MM.1S (cell line): ENCODE data around the gene STS.
A peak's percentile ranks its signal among the peaks of the same experiment; 100 is the strongest.

Experiments used
- DNase-seq: peaks from one replicate; pipeline ENCODE4 v3.0.0-alpha.2; 2015
- H2AFZ ChIP-seq: fragments of 300-600 bp; sonication (generic); 2 replicates; pipeline ENCODE4 v1.6.0; 2016; ENCODE audit warnings: antibody characterized with exemption, low read length
- H3F3A ChIP-seq: fragments of 300-600 bp; sonication (generic); 2 replicates; pipeline ENCODE4 v1.6.1; 2016; ENCODE audit warnings: mild to moderate bottlenecking, antibody characterized with exemption, low read length, moderate library complexity, mixed read lengths; ENCODE audit not compliant: insufficient read depth
- H3K27ac ChIP-seq: fragments of 300-600 bp; sonication (generic); 2 replicates; pipeline ENCODE4 v1.5.1; 2016; ENCODE audit warnings: mild to moderate bottlenecking, low read length
- H3K27me3 ChIP-seq: fragments of 300-600 bp; sonication (generic); replicated peaks from 2 replicates; pipeline ENCODE4 v1.6.0; 2016; ENCODE audit warnings: low read length; ENCODE audit not compliant: insufficient read depth
- H3K36me3 ChIP-seq: fragments of 300-600 bp; sonication (generic); replicated peaks from 2 replicates; pipeline ENCODE4 v1.6.1; 2016; ENCODE audit warnings: mild to moderate bottlenecking, low read length, mixed read lengths; ENCODE audit not compliant: insufficient read depth
- H3K4me1 ChIP-seq: fragments of 300-600 bp; sonication (generic); 2 replicates; pipeline ENCODE4 v1.6.1; 2016; ENCODE audit warnings: low read length, mixed read lengths
- H3K4me2 ChIP-seq: fragments of 300-600 bp; sonication (generic); 2 replicates; pipeline ENCODE4 v1.6.0; 2016; ENCODE audit warnings: low read depth, low read length
- H3K4me3 ChIP-seq: fragments of 300-600 bp; sonication (generic); 2 replicates; pipeline ENCODE4 v1.5.1; 2016; ENCODE audit warnings: low read length, mixed read lengths
- H3K79me2 ChIP-seq: fragments of 300-600 bp; sonication (generic); 2 replicates; pipeline ENCODE4 v1.6.1; 2016; ENCODE audit warnings: mixed run types, low read length, mixed read lengths
- H3K9ac ChIP-seq: fragments of 300-600 bp; sonication (generic); 2 replicates; pipeline ENCODE4 v1.6.1; 2016; ENCODE audit warnings: low read length, mixed read lengths
- H3K9me2 ChIP-seq: fragments of 300-600 bp; sonication (generic); replicated peaks from 2 replicates; pipeline ENCODE4 v1.6.1; 2016; ENCODE audit warnings: mild to moderate bottlenecking, low read length, mixed read lengths; ENCODE audit not compliant: insufficient read depth
- H3K9me3 ChIP-seq: fragments of 300-600 bp; sonication (generic); replicated peaks from 2 replicates; pipeline ENCODE4 v1.6.1; 2016; ENCODE audit warnings: mild to moderate bottlenecking, low read length, mixed read lengths; ENCODE audit not compliant: insufficient read depth
- H4K20me1 ChIP-seq: fragments of 300-600 bp; sonication (generic); 2 replicates; pipeline ENCODE4 v1.6.1; 2016; ENCODE audit warnings: mild to moderate bottlenecking, low read length, moderate library complexity, mixed read lengths; ENCODE audit not compliant: insufficient read depth
- EZH2 ChIP-seq: fragments of 300-600 bp; sonication (generic); optimal IDR thresholded peaks from 2 replicates; pipeline ENCODE3; 2017; ENCODE audit warnings: low read depth, mild to moderate bottlenecking, antibody characterized with exemption, low read length, mixed read lengths
- EZH2phosphoT487 ChIP-seq: fragments of 300-600 bp; sonication (generic); IDR thresholded peaks from 2 replicates; pipeline ENCODE4 v1.6.1; 2018; ENCODE audit warnings: antibody characterized with exemption, low read length
- TF ChIP-seq, protein P1 (sequence below): fragments of 300-600 bp; sonication (generic); IDR thresholded peaks from 2 replicates; pipeline ENCODE4 v1.5.1; 2016; ENCODE audit warnings: antibody characterized with exemption, low read length, mixed read lengths

STS gene, protein sequence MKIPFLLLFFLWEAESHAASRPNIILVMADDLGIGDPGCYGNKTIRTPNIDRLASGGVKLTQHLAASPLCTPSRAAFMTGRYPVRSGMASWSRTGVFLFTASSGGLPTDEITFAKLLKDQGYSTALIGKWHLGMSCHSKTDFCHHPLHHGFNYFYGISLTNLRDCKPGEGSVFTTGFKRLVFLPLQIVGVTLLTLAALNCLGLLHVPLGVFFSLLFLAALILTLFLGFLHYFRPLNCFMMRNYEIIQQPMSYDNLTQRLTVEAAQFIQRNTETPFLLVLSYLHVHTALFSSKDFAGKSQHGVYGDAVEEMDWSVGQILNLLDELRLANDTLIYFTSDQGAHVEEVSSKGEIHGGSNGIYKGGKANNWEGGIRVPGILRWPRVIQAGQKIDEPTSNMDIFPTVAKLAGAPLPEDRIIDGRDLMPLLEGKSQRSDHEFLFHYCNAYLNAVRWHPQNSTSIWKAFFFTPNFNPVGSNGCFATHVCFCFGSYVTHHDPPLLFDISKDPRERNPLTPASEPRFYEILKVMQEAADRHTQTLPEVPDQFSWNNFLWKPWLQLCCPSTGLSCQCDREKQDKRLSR

DNA sequence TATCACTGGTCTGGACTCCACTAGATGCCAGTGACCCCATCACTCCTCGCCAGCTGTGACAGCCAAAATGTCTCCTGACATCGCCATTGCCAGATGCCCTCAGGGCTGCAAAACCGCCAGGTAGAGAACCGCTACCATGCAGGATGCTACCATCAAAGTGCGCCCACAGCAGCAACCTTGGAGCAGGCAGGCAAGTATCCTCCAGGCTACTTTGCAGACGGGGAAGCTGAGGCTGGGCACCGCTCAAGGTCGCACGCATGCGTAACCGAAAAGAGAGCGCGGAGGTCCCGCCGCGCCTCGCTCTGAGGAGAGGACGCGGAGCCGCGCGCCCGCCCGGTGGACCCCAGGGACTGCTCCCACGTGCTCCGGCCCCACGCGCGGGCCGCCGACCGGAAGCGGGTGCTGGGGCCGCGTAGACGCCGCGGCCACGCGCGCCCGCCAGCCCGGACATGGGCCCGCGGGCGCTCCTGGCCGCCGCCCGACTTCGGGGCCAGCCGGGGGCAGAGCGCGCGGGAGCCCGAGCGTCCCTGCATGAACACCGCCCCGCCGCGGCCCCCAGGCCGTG lies at the start of gene STS:
Gene STS (plus strand): TSS at position 300 of the 565 bp plus-strand sequence. CDS start 105,488 bp downstream, outside the sequence.
- peak within 1 kb of the TSS; percentile 92 for H2AFZ ChIP-seq
- TF ChIP-seq, protein P1, sequence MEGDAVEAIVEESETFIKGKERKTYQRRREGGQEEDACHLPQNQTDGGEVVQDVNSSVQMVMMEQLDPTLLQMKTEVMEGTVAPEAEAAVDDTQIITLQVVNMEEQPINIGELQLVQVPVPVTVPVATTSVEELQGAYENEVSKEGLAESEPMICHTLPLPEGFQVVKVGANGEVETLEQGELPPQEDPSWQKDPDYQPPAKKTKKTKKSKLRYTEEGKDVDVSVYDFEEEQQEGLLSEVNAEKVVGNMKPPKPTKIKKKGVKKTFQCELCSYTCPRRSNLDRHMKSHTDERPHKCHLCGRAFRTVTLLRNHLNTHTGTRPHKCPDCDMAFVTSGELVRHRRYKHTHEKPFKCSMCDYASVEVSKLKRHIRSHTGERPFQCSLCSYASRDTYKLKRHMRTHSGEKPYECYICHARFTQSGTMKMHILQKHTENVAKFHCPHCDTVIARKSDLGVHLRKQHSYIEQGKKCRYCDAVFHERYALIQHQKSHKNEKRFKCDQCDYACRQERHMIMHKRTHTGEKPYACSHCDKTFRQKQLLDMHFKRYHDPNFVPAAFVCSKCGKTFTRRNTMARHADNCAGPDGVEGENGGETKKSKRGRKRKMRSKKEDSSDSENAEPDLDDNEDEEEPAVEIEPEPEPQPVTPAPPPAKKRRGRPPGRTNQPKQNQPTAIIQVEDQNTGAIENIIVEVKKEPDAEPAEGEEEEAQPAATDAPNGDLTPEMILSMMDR: no peak
- TF ChIP-seq EZH2phosphoT487: no peak
- no peak for TF ChIP-seq EZH2
- peak within 1 kb of the TSS; percentile 84 for H3K9ac ChIP-seq
- H3K79me2 ChIP-seq: peaks cover 36% of the 10 kb centered on the region
- peak within 1 kb of the TSS; percentile 93 for H3K4me2 ChIP-seq
- peak within 1 kb of the TSS; percentile 68 for H3K27ac ChIP-seq
- 0 out of 2 replicates have a peak, but pooled peaks cover 3% of the 10 kb centered on the region for H3K4me1 ChIP-seq
- peak; percentile 39 for DNase-seq
- H3K36me3 ChIP-seq: no peaks in the 10 kb centered on the region
- H4K20me1 ChIP-seq: no peaks in the 10 kb centered on the region
- no peaks in the 10 kb centered on the region for H3K27me3 ChIP-seq
- H3F3A ChIP-seq: no peaks in the 10 kb centered on the region
- H3K9me2 ChIP-seq: no peaks in the 10 kb centered on the region
- no peaks in the 10 kb centered on the region for H3K9me3 ChIP-seq
- peak within 1 kb of the TSS; percentile 91 for H3K4me3 ChIP-seq

DNA sequence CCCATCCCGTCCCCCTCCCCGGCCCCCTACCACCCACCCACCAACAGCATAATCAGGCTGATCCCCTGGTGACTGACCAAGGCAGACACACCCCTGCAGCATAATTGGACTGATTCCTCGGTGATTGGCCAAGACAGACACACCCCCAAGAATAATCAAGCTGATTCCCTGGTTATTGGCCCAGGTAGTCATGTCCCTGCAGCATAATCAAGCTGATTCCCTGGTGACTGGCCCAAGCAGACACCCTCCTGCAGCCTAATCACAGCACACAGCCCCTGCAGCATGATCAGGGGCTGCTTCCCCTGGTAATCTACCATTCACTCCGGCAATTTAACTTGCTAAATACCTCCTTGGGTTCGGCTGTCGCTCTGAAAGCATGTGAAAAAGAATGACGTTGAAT lies 47.5 kb upstream of the STS start:
- no peak for DNase-seq
- TF ChIP-seq, protein P1: no peak
- TF ChIP-seq EZH2phosphoT487: no peak
- no peak for TF ChIP-seq EZH2
- Histone ChIP-seq H3K4me2 (no peak overlapping the region), H3K27me3 (no peaks in the 10 kb centered on the region), H4K20me1 (no peaks in the 10 kb centered on the region), H3K9me3 (no peaks in the 10 kb centered on the region), H3K4me3 (no peak overlapping the region), H3F3A (no peaks in the 10 kb centered on the region), H2AFZ (no peak overlapping the region), H3K27ac (no peak overlapping the region), H3K9me2 (no peaks in the 10 kb centered on the region), H3K9ac (no peak overlapping the region), H3K4me1 (no peaks in the 10 kb centered on the region), H3K79me2 (0 out of 2 replicates have a peak, but pooled peaks cover 5% of the 10 kb centered on the region), H3K36me3 (no peaks in the 10 kb centered on the region; the same call in 1 of the 2 replicates)

DNA sequence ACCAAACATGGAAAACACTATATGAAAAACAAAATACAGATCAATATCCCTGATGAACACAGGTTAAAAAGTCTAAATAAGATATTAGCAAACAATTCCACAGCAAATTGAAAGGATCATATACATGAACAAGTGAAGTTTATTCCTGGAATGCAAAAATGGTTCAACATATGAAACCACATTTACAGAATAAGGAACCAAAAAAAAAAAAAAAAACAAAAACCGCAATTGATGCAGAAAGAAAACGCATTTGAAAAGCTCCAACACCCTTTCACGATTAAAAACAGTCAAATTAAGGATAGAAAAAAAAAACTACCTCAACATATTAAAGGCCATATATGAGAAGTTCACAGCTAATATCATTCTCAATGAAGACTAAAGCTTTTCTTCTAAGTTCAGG lies 45.4 kb upstream of the STS start:
- DNase-seq: no peak
- Histone ChIP-seq H2AFZ (no peak overlapping the region), H3K27ac (no peak overlapping the region), H3K79me2 (0 out of 2 replicates have a peak, but pooled peaks cover 5% of the 10 kb centered on the region), H3K9me2 (no peaks in the 10 kb centered on the region), H3K9me3 (no peaks in the 10 kb centered on the region), H3K9ac (no peak overlapping the region), H3K4me1 (no peaks in the 10 kb centered on the region), H4K20me1 (no peaks in the 10 kb centered on the region), H3K4me2 (no peak overlapping the region), H3F3A (no peaks in the 10 kb centered on the region), H3K27me3 (no peaks in the 10 kb centered on the region), H3K36me3 (no peaks in the 10 kb centered on the region; the same call in 1 of the 2 replicates), H3K4me3 (no peak overlapping the region)
- no peak for TF ChIP-seq EZH2
- TF ChIP-seq, protein P1: no peak
- TF ChIP-seq EZH2phosphoT487: no peak
